ENCODE results near the gene SBK2.
"Not testable (repeated sequence)": the region's sequence is repeated elsewhere in the genome, so short reads cannot be mapped to it uniquely, and the experiment has no call there.

DNA sequence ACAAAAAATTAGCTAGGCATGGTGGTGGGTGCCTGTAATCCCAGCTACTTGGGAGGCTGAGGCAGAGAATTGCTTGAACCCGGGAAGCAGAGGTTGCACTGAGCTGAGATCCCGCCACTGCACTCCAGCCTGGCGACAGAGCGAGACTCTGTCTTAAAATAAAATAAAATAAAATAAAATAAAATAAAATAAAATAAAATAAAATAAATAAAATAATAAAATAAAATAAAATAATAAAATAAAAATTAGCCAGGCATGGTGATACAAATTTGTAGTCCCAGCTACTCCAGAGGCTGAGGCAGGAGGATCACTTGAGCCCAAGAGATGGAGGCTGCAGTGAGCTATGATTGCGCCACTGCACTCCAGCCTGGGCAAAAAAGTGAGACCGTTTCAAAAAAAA is 37.0 kb upstream of the SBK2 start:
- TF ChIP-seq, protein P1, sequence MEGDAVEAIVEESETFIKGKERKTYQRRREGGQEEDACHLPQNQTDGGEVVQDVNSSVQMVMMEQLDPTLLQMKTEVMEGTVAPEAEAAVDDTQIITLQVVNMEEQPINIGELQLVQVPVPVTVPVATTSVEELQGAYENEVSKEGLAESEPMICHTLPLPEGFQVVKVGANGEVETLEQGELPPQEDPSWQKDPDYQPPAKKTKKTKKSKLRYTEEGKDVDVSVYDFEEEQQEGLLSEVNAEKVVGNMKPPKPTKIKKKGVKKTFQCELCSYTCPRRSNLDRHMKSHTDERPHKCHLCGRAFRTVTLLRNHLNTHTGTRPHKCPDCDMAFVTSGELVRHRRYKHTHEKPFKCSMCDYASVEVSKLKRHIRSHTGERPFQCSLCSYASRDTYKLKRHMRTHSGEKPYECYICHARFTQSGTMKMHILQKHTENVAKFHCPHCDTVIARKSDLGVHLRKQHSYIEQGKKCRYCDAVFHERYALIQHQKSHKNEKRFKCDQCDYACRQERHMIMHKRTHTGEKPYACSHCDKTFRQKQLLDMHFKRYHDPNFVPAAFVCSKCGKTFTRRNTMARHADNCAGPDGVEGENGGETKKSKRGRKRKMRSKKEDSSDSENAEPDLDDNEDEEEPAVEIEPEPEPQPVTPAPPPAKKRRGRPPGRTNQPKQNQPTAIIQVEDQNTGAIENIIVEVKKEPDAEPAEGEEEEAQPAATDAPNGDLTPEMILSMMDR (IDR thresholded peaks at IDR 0.05), result not testable (repeated sequence)
- TF ChIP-seq, protein P2, sequence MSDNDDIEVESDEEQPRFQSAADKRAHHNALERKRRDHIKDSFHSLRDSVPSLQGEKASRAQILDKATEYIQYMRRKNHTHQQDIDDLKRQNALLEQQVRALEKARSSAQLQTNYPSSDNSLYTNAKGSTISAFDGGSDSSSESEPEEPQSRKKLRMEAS (CRISPR knock-in tag; IDR thresholded peaks at IDR 0.05), result not testable (repeated sequence)
- TF ChIP-seq CREB1 (CRISPR knock-in tag; IDR thresholded peaks at IDR 0.05); RELA (CRISPR knock-in tag; IDR thresholded peaks at IDR 0.05; ENCODE audit: borderline replicate concordance); SMAD4 (CRISPR knock-in tag; IDR thresholded peaks at IDR 0.05); SP1 (CRISPR knock-in tag; conservative IDR thresholded peaks at IDR 0.05); MYBL2 (CRISPR knock-in tag; IDR thresholded peaks at IDR 0.05); NFYB (CRISPR knock-in tag; conservative IDR thresholded peaks at IDR 0.05; ENCODE audit: low read depth); CREM (CRISPR knock-in tag; IDR thresholded peaks at IDR 0.05); NR1H2 (CRISPR knock-in tag; IDR thresholded peaks at IDR 0.05): not testable (repeated sequence)
- TF ChIP-seq, protein P3, sequence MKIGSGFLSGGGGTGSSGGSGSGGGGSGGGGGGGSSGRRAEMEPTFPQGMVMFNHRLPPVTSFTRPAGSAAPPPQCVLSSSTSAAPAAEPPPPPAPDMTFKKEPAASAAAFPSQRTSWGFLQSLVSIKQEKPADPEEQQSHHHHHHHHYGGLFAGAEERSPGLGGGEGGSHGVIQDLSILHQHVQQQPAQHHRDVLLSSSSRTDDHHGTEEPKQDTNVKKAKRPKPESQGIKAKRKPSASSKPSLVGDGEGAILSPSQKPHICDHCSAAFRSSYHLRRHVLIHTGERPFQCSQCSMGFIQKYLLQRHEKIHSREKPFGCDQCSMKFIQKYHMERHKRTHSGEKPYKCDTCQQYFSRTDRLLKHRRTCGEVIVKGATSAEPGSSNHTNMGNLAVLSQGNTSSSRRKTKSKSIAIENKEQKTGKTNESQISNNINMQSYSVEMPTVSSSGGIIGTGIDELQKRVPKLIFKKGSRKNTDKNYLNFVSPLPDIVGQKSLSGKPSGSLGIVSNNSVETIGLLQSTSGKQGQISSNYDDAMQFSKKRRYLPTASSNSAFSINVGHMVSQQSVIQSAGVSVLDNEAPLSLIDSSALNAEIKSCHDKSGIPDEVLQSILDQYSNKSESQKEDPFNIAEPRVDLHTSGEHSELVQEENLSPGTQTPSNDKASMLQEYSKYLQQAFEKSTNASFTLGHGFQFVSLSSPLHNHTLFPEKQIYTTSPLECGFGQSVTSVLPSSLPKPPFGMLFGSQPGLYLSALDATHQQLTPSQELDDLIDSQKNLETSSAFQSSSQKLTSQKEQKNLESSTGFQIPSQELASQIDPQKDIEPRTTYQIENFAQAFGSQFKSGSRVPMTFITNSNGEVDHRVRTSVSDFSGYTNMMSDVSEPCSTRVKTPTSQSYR (CRISPR knock-in tag; IDR thresholded peaks at IDR 0.05), result not testable (repeated sequence)
- TF ChIP-seq, protein P4, sequence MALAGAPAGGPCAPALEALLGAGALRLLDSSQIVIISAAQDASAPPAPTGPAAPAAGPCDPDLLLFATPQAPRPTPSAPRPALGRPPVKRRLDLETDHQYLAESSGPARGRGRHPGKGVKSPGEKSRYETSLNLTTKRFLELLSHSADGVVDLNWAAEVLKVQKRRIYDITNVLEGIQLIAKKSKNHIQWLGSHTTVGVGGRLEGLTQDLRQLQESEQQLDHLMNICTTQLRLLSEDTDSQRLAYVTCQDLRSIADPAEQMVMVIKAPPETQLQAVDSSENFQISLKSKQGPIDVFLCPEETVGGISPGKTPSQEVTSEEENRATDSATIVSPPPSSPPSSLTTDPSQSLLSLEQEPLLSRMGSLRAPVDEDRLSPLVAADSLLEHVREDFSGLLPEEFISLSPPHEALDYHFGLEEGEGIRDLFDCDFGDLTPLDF (CRISPR knock-in tag; IDR thresholded peaks at IDR 0.05), result not testable (repeated sequence)
- TF ChIP-seq, protein P5, sequence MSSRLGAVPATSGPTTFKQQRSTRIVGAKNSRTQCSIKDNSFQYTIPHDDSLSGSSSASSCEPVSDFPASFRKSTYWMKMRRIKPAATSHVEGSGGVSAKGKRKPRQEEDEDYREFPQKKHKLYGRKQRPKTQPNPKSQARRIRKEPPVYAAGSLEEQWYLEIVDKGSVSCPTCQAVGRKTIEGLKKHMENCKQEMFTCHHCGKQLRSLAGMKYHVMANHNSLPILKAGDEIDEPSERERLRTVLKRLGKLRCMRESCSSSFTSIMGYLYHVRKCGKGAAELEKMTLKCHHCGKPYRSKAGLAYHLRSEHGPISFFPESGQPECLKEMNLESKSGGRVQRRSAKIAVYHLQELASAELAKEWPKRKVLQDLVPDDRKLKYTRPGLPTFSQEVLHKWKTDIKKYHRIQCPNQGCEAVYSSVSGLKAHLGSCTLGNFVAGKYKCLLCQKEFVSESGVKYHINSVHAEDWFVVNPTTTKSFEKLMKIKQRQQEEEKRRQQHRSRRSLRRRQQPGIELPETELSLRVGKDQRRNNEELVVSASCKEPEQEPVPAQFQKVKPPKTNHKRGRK (CRISPR knock-in tag; IDR thresholded peaks at IDR 0.05; ENCODE audit: borderline replicate concordance), result not testable (repeated sequence)
- TF ChIP-seq, protein P6, sequence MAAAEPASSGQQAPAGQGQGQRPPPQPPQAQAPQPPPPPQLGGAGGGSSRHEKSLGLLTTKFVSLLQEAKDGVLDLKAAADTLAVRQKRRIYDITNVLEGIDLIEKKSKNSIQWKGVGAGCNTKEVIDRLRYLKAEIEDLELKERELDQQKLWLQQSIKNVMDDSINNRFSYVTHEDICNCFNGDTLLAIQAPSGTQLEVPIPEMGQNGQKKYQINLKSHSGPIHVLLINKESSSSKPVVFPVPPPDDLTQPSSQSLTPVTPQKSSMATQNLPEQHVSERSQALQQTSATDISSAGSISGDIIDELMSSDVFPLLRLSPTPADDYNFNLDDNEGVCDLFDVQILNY (CRISPR knock-in tag; IDR thresholded peaks at IDR 0.05), result not testable (repeated sequence)
